ENCODE data around the gene DNAH11.

Gene DNAH11

GRCh38 chr7:21939858-21940372 is 397.1 kb downstream of the DNAH11 start:
- DNase-seq = no peak

GRCh38 chr7:21941611-21942141 is 398.8 kb downstream of the DNAH11 start:
- no peak for DNase-seq

- no peak for DNase-seq
Measured at GRCh38 chr7:21942955-21943354, 400.1 kb downstream of the DNAH11 start.

- no peak for DNase-seq
Measured at GRCh38 chr7:21943436-21943835, 400.6 kb downstream of the DNAH11 start.

- peak; percentile 75 for DNase-seq
Measured at GRCh38 chr7:21944616-21945453, 402.0 kb downstream of the DNAH11 start.

GRCh38 chr7:21945454-21946221 is 402.8 kb downstream of the DNAH11 start, which contains the start of gene CDCA7L:
TSS of gene CDCA7L (minus strand) at chr7:21945899. CDS start at chr7:21945804, 95 bp downstream.
- DNase-seq = peak; percentile 85

GRCh38 chr7:21946222-21946709 is 403.4 kb downstream of the DNAH11 start:
- no peak for DNase-seq

- DNase-seq = peak; percentile 54
Measured at GRCh38 chr7:21947056-21947455, 404.2 kb downstream of the DNAH11 start.

- DNase-seq = no peak
Measured at GRCh38 chr7:21947946-21948345, 405.1 kb downstream of the DNAH11 start.

GRCh38 chr7:21948364-21948763 is 405.5 kb downstream of the DNAH11 start:
- DNase-seq = no peak

- DNase-seq = no peak
Measured at GRCh38 chr7:21948887-21949540, 406.2 kb downstream of the DNAH11 start.

Data from NCI-H774 (cell line).